WTC11 (cell line): ENCODE results near the gene ADGRL3. TPM values are rescaled to one million over a fixed set of nuclear protein-coding genes. Genes with fewer than 3 reads are reported as not detected.
"Not testable (repeated sequence)": the region's sequence is repeated elsewhere in the genome, so short reads cannot be mapped to it uniquely, and the experiment has no call there.

ENCODE experiments used
- ATAC-seq: fragments of 200-7000 bp; cut with Tn5 transposase; 2 replicates; pipeline ENCODE4 v1.10.0; 2021; ENCODE audit warnings: mild to moderate bottlenecking, moderate library complexity
- CTCF ChIA-PET: fragments of 300-600 bp; sonication (Branson Sonifier 250); formaldehyde crosslinking; loops from one replicate; lab custom pipeline; 2021; ENCODE audit warnings: antibody characterized with exemption; lab: Charles Lee
- POLR2A ChIA-PET: fragments of 350-600 bp; sonication (Branson Sonifier 250); formaldehyde crosslinking; loops from one replicate; lab custom pipeline; 2021; ENCODE audit warnings: antibody characterized with exemption; lab: Charles Lee
- DNase-seq: peaks from one replicate; pipeline ENCODE4 v3.0.0; 2021; ENCODE audit warnings: low spot score
- H3K27ac Mint-ChIP-seq: 2 replicates; pipeline ENCODE4 v1.8.0; 2021; ENCODE audit warnings: mixed read lengths
- H3K27me3 Mint-ChIP-seq: 2 replicates; pipeline ENCODE4 v1.8.0; 2021; ENCODE audit warnings: low read depth, mild to moderate bottlenecking, moderate library complexity, mixed read lengths
- H3K36me3 Mint-ChIP-seq: 2 replicates; pipeline ENCODE4 v1.8.0; 2021; ENCODE audit warnings: mixed read lengths
- H3K4me1 Mint-ChIP-seq: 2 replicates; pipeline ENCODE4 v1.8.0; 2022; ENCODE audit warnings: mixed read lengths
- H3K4me3 Mint-ChIP-seq: 2 replicates; pipeline ENCODE4 v1.8.0; 2021; ENCODE audit warnings: mild to moderate bottlenecking, moderate library complexity, mixed read lengths
- H3K9me3 Mint-ChIP-seq: 2 replicates; pipeline ENCODE4 v1.8.0; 2021; ENCODE audit warnings: mixed read lengths
- EMX1 ChIP-seq: fragments of 250-450 bp; sonication (Bioruptor Pico); IDR thresholded peaks from 2 replicates; pipeline ENCODE4 v1.8.0; 2021; ENCODE audit warnings: mild to moderate bottlenecking
- FOXK1 ChIP-seq: sonication (generic); formaldehyde crosslinking; IDR thresholded peaks from 2 replicates; pipeline ENCODE4 v1.8.0; 2022; ENCODE audit warnings: mild to moderate bottlenecking, moderate library complexity, missing genetic modification reagents
- FOXP1 ChIP-seq: sonication (generic); formaldehyde crosslinking; IDR thresholded peaks from 2 replicates; pipeline ENCODE4 v1.8.0; 2022; ENCODE audit warnings: missing genetic modification reagents, mild to moderate bottlenecking, moderate library complexity, borderline replicate concordance
- MXD4 ChIP-seq: fragments of 250-450 bp; sonication (Bioruptor Pico); IDR thresholded peaks from 2 replicates; pipeline ENCODE4 v1.8.0; 2021; ENCODE audit warnings: mild to moderate bottlenecking, moderate library complexity, borderline replicate concordance
- MYBL2 ChIP-seq: sonication (generic); formaldehyde crosslinking; IDR thresholded peaks from 2 replicates; pipeline ENCODE4 v1.8.1; 2023; ENCODE audit warnings: mild to moderate bottlenecking, moderate library complexity, missing genetic modification reagents
- NFE2L1 ChIP-seq: sonication (generic); formaldehyde crosslinking; IDR thresholded peaks from 2 replicates; pipeline ENCODE4 v1.8.1; 2023; ENCODE audit warnings: missing genetic modification reagents
- NR2C2 ChIP-seq: sonication (generic); formaldehyde crosslinking; IDR thresholded peaks from 2 replicates; pipeline ENCODE4 v1.8.0; 2022; ENCODE audit warnings: mild to moderate bottlenecking, missing genetic modification reagents
- OVOL2 ChIP-seq: fragments of 250-450 bp; sonication (Bioruptor Pico); IDR thresholded peaks from 2 replicates; pipeline ENCODE4 v1.9.0; 2021; ENCODE audit warnings: mild to moderate bottlenecking, borderline replicate concordance
- TEAD1 ChIP-seq: sonication (generic); formaldehyde crosslinking; IDR thresholded peaks from 2 replicates; pipeline ENCODE4 v1.8.0; 2022; ENCODE audit warnings: mild to moderate bottlenecking, missing genetic modification reagents
- TP53 ChIP-seq: sonication (generic); formaldehyde crosslinking; IDR thresholded peaks from 2 replicates; pipeline ENCODE4 v1.8.1; 2023; ENCODE audit warnings: mild to moderate bottlenecking, missing genetic modification reagents
- ZNF121 ChIP-seq: sonication (generic); formaldehyde crosslinking; IDR thresholded peaks from 2 replicates; pipeline ENCODE4 v1.8.0; 2023; ENCODE audit warnings: missing genetic modification reagents
- ZNF219 ChIP-seq: sonication (generic); formaldehyde crosslinking; IDR thresholded peaks from 2 replicates; pipeline ENCODE4 v1.8.0; 2023; ENCODE audit warnings: missing genetic modification reagents, mild to moderate bottlenecking, borderline replicate concordance
- ZNF396 ChIP-seq: fragments of 250-450 bp; sonication (Bioruptor Pico); IDR thresholded peaks from 2 replicates; pipeline ENCODE4 v1.8.0; 2021; ENCODE audit warnings: mild to moderate bottlenecking, moderate library complexity, borderline replicate concordance
- total RNA-seq: library from RNA; stranded (reverse); gene quantifications from 3 replicates; pipeline ENCODE4 v1.2.3, GENCODE V29; 2021
- TF ChIP-seq, protein P1 (sequence below): fragments of 250-450 bp; sonication (Bioruptor Pico); IDR thresholded peaks from 2 replicates; pipeline ENCODE4 v1.9.0; 2021; ENCODE audit warnings: mild to moderate bottlenecking
- TF ChIP-seq, protein P2 (sequence below): sonication (generic); formaldehyde crosslinking; IDR thresholded peaks from 2 replicates; pipeline ENCODE4 v1.8.1; 2023; ENCODE audit warnings: mild to moderate bottlenecking, missing genetic modification reagents, moderate library complexity
- TF ChIP-seq, protein P3 (sequence below): sonication (generic); formaldehyde crosslinking; IDR thresholded peaks from 2 replicates; pipeline ENCODE4 v1.8.0; 2022; ENCODE audit warnings: mild to moderate bottlenecking, missing genetic modification reagents
- TF ChIP-seq, protein P4 (sequence below): fragments of 200-600 bp; IDR thresholded peaks from 2 replicates; pipeline ENCODE4 v1.8.0; 2022; ENCODE audit warnings: antibody characterized with exemption
- TF ChIP-seq, protein P5 (sequence below): sonication (generic); formaldehyde crosslinking; conservative IDR thresholded peaks from 2 replicates; pipeline ENCODE4 v1.8.1; 2022; ENCODE audit warnings: mild to moderate bottlenecking, missing genetic modification reagents
- TF ChIP-seq, protein P6 (sequence below): sonication (generic); formaldehyde crosslinking; IDR thresholded peaks from 2 replicates; pipeline ENCODE4 v1.8.1; 2023; ENCODE audit warnings: mild to moderate bottlenecking, missing genetic modification reagents, borderline replicate concordance

Gene ADGRL3
- total RNA-seq, 1 experiment from 2014 or later: 8.7 TPM

DNA sequence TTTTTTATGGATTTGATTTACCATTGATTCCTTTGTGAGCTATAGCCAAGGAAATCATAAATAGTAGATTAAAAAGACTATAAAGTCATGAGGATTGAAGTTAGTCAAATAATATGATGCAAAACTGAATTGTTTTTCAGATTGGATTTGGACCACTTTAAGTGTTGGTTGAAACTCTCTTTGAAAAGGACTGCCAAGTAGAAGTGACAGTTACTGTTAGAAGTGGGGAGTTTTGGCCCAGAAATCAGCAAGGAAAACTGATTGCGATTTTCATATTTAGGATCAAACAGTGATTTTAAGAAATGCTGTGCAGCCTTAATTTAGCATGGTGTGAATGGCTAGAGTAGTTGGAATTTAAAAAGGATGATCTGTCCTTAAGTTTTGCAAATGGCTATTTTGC is 4.9 kb downstream of the ADGRL3 start:
- ChIA-PET POLR2A (no interaction called here), CTCF (no interaction called here)
- H3K4me3 Mint-ChIP-seq: no peak overlapping the region
- peaks cover 43% of the 10 kb centered on the region for H3K4me1 Mint-ChIP-seq
- peaks cover 7% of the 10 kb centered on the region for H3K9me3 Mint-ChIP-seq
- DNase-seq (no peak), ATAC-seq (no peak)
- H3K27ac Mint-ChIP-seq: no peak overlapping the region
- TF ChIP-seq MYBL2 (CRISPR knock-in tag) (no peak), NR2C2 (CRISPR knock-in tag) (no peak)
- TF ChIP-seq, protein P1, sequence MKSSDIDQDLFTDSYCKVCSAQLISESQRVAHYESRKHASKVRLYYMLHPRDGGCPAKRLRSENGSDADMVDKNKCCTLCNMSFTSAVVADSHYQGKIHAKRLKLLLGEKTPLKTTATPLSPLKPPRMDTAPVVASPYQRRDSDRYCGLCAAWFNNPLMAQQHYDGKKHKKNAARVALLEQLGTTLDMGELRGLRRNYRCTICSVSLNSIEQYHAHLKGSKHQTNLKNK (CRISPR knock-in tag): no peak
- TF ChIP-seq, protein P2, sequence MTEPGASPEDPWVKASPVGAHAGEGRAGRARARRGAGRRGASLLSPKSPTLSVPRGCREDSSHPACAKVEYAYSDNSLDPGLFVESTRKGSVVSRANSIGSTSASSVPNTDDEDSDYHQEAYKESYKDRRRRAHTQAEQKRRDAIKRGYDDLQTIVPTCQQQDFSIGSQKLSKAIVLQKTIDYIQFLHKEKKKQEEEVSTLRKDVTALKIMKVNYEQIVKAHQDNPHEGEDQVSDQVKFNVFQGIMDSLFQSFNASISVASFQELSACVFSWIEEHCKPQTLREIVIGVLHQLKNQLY: no peak
- TF ChIP-seq, all 79 proteins: peak for 0
- peaks cover 42% of the 10 kb centered on the region for H3K27me3 Mint-ChIP-seq
- H3K36me3 Mint-ChIP-seq: peaks cover 7% of the 10 kb centered on the region

DNA sequence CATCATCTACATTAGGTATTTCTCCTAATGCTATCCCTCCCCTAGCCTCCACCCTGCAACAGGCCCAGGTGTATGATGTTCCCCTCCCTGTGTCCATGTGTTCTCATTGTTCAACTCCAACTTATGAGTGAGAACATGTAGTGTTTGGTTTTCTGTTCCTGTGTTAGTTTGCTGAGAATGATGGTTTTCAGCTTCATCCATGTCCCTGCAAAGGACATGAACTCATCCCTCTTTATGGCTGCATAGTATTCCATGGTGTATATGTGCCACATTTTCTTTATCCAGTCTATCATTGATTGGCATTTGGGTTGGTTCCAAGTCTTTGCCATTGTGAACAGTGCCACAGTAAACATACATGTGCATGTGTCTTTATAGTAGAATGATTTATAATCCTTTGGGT is 7.0 kb downstream of the ADGRL3 start:
- peaks cover 54% of the 10 kb centered on the region for H3K4me1 Mint-ChIP-seq
- not testable (repeated sequence) for H3K4me3 Mint-ChIP-seq

DNA sequence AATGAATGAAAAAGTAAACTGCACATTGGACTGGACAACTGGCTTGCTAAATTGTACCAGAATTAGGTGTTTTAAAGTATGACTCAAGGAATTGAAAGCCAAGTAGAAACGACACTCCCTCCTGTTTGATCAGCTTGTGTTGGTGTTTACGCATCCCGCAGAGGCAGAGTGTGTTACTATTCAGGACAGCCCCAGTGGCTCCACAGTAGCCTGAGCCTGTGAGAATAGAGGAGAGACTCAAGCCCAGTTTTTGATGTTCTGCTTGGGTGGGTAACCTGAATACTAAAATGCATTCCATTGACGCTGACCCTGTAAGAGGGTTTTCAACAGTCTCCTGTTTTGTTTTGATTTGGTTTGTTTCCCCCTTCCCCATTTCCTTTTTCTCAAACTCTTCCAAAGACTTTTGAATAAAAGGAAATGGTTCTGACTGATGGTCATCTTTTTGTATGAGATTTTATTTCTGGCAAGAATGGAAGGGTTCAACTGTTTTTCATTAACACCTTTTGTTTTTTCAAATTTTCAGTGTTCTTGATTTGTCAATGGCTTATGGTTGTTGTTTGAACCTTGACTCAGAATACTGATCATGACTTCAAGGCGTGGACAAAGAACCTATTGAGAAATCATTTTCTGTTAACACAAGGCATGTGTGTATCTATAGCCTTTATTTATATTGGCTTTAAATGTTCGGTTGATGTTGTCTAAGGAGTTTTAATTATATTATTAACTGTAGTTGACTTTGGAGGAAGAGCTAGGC is 10.2 kb downstream of the ADGRL3 start:
- Mint-ChIP-seq H3K36me3 (peaks cover 7% of the 10 kb centered on the region), H3K9me3 (peaks cover 7% of the 10 kb centered on the region), H3K4me1 (peaks cover 31% of the 10 kb centered on the region), H3K27ac (peak overlapping the region; percentile 7), H3K27me3 (no peaks in the 10 kb centered on the region; the same call in 1 of the 2 replicates), H3K4me3 (no peak overlapping the region; the same call in 1 of the 2 replicates)
- ChIA-PET POLR2A (no interaction called here), CTCF (no interaction called here)
- peak; percentile 100 for ATAC-seq
- peak; percentile 30 for DNase-seq
- no peak for TF ChIP-seq FOXP1
- TF ChIP-seq, protein P3, sequence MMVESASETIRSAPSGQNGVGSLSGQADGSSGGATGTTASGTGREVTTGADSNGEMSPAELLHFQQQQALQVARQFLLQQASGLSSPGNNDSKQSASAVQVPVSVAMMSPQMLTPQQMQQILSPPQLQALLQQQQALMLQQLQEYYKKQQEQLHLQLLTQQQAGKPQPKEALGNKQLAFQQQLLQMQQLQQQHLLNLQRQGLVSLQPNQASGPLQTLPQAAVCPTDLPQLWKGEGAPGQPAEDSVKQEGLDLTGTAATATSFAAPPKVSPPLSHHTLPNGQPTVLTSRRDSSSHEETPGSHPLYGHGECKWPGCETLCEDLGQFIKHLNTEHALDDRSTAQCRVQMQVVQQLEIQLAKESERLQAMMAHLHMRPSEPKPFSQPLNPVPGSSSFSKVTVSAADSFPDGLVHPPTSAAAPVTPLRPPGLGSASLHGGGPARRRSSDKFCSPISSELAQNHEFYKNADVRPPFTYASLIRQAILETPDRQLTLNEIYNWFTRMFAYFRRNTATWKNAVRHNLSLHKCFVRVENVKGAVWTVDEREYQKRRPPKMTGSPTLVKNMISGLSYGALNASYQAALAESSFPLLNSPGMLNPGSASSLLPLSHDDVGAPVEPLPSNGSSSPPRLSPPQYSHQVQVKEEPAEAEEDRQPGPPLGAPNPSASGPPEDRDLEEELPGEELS (CRISPR knock-in tag): peak; percentile 98
- no peak for TF ChIP-seq MXD4 (CRISPR knock-in tag)
- no peak for TF ChIP-seq NFE2L1 (CRISPR knock-in tag)
- TF ChIP-seq TEAD1 (CRISPR knock-in tag): no peak
- TF ChIP-seq, protein P4, sequence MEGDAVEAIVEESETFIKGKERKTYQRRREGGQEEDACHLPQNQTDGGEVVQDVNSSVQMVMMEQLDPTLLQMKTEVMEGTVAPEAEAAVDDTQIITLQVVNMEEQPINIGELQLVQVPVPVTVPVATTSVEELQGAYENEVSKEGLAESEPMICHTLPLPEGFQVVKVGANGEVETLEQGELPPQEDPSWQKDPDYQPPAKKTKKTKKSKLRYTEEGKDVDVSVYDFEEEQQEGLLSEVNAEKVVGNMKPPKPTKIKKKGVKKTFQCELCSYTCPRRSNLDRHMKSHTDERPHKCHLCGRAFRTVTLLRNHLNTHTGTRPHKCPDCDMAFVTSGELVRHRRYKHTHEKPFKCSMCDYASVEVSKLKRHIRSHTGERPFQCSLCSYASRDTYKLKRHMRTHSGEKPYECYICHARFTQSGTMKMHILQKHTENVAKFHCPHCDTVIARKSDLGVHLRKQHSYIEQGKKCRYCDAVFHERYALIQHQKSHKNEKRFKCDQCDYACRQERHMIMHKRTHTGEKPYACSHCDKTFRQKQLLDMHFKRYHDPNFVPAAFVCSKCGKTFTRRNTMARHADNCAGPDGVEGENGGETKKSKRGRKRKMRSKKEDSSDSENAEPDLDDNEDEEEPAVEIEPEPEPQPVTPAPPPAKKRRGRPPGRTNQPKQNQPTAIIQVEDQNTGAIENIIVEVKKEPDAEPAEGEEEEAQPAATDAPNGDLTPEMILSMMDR: no peak
- TF ChIP-seq ZNF121 (CRISPR knock-in tag): peak; percentile 72
- TF ChIP-seq, protein P5, sequence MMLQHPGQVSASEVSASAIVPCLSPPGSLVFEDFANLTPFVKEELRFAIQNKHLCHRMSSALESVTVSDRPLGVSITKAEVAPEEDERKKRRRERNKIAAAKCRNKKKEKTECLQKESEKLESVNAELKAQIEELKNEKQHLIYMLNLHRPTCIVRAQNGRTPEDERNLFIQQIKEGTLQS (CRISPR knock-in tag): no peak
- no peak for TF ChIP-seq EMX1 (CRISPR knock-in tag)
- TF ChIP-seq ZNF396 (CRISPR knock-in tag): no peak
- no peak for TF ChIP-seq OVOL2
- 0 out of 2 replicates have a peak, but pooled peaks have one; percentile 38 for TF ChIP-seq FOXK1 (CRISPR knock-in tag)
- TF ChIP-seq TP53 (CRISPR knock-in tag): no peak
- TF ChIP-seq, protein P6, sequence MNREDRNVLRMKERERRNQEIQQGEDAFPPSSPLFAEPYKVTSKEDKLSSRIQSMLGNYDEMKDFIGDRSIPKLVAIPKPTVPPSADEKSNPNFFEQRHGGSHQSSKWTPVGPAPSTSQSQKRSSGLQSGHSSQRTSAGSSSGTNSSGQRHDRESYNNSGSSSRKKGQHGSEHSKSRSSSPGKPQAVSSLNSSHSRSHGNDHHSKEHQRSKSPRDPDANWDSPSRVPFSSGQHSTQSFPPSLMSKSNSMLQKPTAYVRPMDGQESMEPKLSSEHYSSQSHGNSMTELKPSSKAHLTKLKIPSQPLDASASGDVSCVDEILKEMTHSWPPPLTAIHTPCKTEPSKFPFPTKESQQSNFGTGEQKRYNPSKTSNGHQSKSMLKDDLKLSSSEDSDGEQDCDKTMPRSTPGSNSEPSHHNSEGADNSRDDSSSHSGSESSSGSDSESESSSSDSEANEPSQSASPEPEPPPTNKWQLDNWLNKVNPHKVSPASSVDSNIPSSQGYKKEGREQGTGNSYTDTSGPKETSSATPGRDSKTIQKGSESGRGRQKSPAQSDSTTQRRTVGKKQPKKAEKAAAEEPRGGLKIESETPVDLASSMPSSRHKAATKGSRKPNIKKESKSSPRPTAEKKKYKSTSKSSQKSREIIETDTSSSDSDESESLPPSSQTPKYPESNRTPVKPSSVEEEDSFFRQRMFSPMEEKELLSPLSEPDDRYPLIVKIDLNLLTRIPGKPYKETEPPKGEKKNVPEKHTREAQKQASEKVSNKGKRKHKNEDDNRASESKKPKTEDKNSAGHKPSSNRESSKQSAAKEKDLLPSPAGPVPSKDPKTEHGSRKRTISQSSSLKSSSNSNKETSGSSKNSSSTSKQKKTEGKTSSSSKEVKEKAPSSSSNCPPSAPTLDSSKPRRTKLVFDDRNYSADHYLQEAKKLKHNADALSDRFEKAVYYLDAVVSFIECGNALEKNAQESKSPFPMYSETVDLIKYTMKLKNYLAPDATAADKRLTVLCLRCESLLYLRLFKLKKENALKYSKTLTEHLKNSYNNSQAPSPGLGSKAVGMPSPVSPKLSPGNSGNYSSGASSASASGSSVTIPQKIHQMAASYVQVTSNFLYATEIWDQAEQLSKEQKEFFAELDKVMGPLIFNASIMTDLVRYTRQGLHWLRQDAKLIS (CRISPR knock-in tag): no peak
- no peak for TF ChIP-seq ZNF219 (CRISPR knock-in tag)

More for the DNA sequence above, 7.0 kb downstream of the ADGRL3 start:
- DNase-seq, ATAC-seq, POLR2A ChIA-PET, CTCF ChIA-PET, H3K9me3 Mint-ChIP-seq, H3K36me3 Mint-ChIP-seq, H3K27ac Mint-ChIP-seq: not testable (repeated sequence)
- peaks cover 28% of the 10 kb centered on the region for H3K27me3 Mint-ChIP-seq
